Measurements from ENCODE around the gene CCR7.

The CCR7 gene

DNA sequence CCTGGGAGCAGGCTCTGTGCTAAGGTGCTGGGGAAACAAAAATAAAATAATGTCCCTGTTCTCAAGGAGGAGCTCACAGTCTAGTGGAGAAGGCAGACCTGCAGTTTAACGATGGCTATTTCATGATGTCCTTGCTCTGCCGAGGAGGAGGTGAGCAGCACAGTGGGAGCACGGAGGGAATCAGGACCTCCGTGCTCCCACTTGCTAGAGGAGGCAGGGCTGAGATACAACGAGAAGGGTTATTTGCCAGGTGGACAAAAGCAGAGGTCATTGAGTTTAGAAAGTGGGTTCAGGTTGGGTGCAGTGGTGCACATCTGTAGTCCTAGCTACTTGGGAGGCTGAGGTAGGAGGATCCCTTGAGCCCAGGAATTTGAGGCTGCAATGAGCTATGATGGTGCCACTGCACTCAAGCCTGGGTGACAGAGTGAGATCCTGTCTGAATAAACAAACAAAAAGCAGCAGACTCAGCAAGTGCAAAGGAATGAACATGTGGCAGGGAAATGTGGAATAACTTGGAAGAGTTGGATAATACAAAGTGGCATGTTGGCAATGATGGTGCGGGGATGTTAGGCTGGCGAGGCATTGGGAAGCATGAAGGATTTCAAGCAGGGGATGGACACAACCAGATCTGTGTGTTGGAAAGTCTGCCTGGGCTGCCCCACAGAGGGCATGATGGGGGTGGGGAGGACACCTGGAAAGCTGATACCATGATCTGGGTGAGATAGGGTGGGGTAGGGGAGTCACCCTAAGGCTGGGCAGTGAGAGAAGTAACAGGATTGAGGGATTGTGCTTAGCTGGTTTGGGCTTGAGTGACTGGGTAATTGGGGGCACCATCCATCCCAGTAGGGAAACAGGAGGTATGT is 51.0 kb downstream of the CCR7 start:
- TF ChIP-seq, protein P1, sequence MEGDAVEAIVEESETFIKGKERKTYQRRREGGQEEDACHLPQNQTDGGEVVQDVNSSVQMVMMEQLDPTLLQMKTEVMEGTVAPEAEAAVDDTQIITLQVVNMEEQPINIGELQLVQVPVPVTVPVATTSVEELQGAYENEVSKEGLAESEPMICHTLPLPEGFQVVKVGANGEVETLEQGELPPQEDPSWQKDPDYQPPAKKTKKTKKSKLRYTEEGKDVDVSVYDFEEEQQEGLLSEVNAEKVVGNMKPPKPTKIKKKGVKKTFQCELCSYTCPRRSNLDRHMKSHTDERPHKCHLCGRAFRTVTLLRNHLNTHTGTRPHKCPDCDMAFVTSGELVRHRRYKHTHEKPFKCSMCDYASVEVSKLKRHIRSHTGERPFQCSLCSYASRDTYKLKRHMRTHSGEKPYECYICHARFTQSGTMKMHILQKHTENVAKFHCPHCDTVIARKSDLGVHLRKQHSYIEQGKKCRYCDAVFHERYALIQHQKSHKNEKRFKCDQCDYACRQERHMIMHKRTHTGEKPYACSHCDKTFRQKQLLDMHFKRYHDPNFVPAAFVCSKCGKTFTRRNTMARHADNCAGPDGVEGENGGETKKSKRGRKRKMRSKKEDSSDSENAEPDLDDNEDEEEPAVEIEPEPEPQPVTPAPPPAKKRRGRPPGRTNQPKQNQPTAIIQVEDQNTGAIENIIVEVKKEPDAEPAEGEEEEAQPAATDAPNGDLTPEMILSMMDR (IDR thresholded peaks at IDR 0.05): no peak

DNA sequence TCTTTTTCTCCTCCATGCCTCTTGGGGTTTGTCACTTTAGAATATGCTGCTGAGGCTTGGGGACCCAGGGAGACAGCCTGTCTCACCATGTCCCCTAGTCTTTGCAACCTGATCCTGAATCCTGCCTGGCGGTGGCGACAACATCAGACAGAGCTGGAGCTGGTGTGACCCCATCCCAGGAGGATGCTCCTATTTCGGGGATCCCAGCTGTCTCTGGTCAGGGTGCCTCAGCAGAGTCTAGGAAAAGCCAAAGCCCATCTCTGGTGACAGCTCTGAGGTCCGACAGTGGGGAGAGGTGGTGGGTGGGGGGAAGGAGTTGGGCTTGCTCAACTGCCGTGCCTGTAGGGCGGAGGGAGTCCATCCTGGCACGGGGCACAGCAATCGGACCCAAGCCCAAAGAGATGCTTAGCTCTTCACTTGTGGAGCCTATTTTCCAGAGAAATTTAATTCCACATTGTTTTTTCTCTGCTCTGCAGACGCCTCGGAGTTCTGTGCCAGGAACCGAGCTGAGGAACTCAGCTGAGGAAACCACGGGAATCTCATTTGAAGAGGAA is 53.5 kb downstream of the CCR7 start:
- TF ChIP-seq, protein P1 (IDR thresholded peaks at IDR 0.05): no peak

DNA sequence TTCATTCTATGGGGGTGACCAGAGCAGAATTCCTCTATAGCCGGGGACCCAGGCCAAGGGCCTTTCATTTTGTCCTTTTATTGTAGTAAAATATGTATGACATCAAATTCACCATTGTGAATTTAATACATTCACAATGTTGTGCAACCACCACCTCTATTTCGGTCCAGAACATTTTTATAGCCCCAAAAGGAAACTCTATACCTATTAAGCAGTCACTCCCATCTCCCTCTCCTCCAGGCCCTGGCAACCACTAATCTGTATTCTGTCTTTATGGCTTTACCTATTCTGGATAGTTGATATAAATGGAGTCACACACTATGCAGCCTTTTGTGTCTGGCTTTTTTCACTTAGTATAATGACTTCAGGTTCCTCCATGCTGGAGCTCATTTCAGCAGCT is 54.1 kb downstream of the CCR7 start:
- TF ChIP-seq, protein P1 (IDR thresholded peaks at IDR 0.05): no peak

DNA sequence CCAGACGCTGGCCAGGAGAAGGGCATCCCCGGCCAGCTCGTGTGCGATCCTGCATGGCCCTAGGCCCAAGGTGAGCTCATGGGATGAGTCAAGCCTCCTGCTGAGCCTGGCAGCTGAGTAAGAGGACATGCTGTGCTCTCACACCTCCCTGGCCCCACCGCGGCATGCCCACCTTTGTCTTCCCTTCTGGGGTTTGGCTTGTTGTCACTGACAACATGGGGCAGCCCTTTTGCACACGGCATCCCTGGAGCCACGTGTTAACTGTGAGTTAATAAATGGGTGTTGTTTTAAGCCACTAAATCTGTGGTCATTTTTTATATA is 55.0 kb downstream of the CCR7 start:
- TF ChIP-seq, protein P1 (IDR thresholded peaks at IDR 0.05): no peak

DNA sequence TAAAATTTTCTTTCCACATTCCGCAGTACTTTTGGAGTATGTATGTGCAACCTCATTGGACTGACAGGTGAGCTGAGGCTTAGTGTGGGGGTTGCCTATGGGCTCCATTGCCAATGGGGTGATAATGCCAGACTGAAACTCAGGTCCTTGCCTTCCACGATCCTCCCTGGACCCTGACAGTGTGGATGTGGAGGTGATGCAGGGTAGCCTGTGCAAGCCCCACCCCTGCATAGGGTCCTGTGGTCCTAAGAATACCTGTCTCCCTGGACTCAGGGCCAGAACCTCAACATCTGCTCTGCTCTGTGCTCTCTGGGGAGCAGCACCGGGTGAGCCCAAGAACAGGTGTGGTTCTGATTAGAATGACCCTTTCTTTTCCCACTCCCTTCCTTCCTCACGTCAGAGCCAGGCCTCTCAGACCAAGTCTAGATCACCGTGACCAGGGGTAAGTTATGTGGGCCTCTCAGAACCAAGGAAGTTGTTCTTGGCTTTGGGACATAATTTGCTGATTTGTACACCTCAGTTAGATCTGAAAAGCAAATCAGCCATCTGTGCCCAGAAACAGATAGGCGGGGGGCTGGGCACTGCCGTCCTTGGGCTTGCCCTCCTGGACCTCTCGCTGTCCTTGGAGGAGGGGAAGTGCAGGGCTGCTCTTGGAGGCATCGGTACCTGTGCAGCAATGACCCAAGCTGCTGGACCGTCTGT is 55.5 kb downstream of the CCR7 start:
- TF ChIP-seq, protein P1 (IDR thresholded peaks at IDR 0.05): no peak

DNA sequence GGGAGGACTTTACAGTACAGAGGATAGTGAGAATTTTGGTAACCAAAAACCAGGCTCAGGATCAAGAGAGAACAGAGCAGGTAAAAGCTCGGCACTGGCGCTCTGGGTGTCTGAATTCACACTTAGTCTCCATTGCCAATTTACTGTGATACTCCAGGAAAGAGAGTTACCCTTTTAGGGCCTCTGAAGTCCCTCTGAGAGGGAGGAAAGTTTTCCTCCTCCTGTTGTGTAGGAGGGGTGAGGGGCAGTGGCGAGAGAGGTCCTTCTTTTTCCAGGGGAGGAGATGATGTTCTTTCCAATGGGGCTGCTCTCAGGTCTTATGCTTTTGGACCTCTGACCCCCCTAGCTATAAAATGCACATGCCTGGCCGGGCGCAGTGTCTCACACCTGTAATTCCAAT is 58.5 kb downstream of the CCR7 start:
- TF ChIP-seq, protein P1 (IDR thresholded peaks at IDR 0.05): no peak

Measured in LNCAP (cell line).